GM12873 (cell line): ENCODE results near the gene SLK.

ENCODE experiments used
- CTCF ChIP-seq: IDR thresholded peaks from 2 replicates; pipeline ENCODE4 v1.5.1; 2012; ENCODE audit warnings: low read depth, mild to moderate bottlenecking, moderate library complexity, low read length, control low read depth; ENCODE audit not compliant: insufficient read depth; ENCODE audit errors: missing control alignments

The SLK gene

GRCh38 chr10:104005172-104005863, 38.4 kb downstream of the SLK start:
- no peak for TF ChIP-seq CTCF

- no peak for TF ChIP-seq CTCF
Observed at GRCh38 chr10:104011904-104012303, 45.0 kb downstream of the SLK start.

- no peak for TF ChIP-seq CTCF
Observed at GRCh38 chr10:104013489-104013888, 46.5 kb downstream of the SLK start.

GRCh38 chr10:104014176-104014575, 47.2 kb downstream of the SLK start:
- TF ChIP-seq CTCF = no peak

- no peak for TF ChIP-seq CTCF
Observed at GRCh38 chr10:104016661-104017060, 49.7 kb downstream of the SLK start.

GRCh38 chr10:104018471-104018870, 51.5 kb downstream of the SLK start:
- TF ChIP-seq CTCF = no peak

- no peak for TF ChIP-seq CTCF
Observed at GRCh38 chr10:104020020-104020419, 53.1 kb downstream of the SLK start.

- no peak for TF ChIP-seq CTCF
Observed at GRCh38 chr10:104021246-104021645, 54.3 kb downstream of the SLK start.
